Measurements from ENCODE around the gene RASGRP1.

DNA sequence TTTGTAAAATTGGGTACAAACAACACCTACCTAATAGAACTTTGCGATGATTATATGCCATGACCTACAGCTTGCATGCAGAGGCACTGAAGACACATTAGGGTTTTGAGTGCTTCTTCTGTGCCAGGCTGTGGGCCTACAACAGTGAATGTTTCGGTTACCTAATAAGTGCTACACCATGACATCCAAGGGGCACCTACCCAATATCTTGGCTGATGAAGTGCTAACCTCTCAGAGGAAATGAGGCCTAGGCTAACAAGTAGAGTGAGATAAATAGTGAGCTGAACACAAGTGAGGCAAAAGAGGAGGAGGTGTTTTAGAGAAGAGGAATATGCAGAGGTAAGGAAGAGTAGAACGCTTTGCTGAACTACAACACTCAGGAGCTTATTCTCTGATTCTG, 12.2 kb upstream of the RASGRP1 start:
- TF ChIP-seq CTCF (IDR thresholded peaks at IDR 0.05) = no peak
- no peak for TF ChIP-seq POLR2A (IDR thresholded peaks at IDR 0.05)

All from tibial nerve (tissue), 3 donors.